HG02885 (cell line): ENCODE measurements around the gene KRTAP4-8.
"Not testable (repeated sequence)": the region's sequence is repeated elsewhere in the genome, so short reads cannot be mapped to it uniquely, and the experiment has no call there.

Experiments
- ATAC-seq: cut with Tn5 transposase; IDR thresholded peaks from one replicate; pipeline ENCODE4 v1.9.1; 2021; ENCODE audit warnings: mild to moderate bottlenecking; ENCODE audit not compliant: unreplicated experiment, poor library complexity

The KRTAP4-8 gene

DNA sequence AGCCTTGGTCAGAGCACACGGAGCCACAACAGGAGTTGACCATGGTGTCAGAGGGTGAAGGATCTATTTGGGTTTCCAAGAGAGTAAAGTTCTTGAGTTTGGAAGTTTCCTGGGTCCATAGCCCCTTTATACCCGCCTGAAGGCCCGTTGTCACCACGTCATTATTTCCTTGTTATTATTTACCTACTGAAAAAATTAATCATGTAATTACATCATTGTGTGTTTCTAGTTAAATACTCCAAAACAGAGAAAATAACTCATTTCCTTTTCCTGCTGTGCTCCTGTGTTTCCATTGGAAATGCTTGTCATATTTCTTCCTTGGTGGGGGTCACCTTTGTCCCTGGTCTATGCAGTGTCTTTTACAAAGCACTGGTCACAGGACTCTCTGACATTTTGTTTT lies at the start of gene KRTAP4-8:
Gene KRTAP4-8 (minus strand): TSS at position 101 of the 400 bp plus-strand sequence. CDS start 58 bp downstream, at position 43.
- no peak for ATAC-seq

DNA sequence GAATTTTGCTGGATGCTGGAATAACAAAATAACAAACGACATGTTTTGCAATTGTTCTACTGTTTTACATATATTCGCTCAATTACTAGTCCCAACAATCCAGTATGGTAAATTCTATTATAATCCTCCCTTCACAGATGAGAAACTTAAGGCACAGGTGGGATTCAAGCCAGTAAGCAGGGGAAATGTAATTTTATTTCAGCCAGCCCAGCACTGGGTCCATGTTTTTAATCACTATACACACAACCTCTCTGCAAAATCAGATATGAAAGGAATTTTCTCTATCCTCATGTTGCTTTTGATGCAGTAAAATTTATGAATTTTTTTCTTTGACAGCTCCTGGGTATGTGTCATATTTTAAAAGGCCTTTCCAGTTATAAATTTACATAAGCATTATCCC lies 47.3 kb upstream of the KRTAP4-8 start:
- ATAC-seq: no peak

DNA sequence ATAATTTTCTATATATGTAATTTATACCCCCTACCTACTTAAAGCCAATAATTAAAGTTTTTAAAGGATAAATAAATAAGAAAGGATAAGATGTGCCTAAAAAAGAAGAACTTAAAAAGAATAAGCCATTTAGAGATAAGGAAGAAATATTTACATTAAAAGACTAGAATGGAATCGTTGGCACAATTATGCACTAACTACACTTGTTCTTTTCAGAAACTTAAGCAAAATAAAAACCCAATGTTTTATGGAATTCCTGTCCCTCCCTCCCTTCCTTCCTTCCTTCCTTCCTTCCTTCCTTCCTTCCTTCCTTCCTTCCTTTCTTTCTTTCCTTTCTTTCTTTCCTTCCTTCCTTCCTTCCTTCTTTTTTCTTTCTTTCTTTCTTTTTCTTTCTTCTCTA lies 46.9 kb upstream of the KRTAP4-8 start:
- no peak for ATAC-seq

DNA sequence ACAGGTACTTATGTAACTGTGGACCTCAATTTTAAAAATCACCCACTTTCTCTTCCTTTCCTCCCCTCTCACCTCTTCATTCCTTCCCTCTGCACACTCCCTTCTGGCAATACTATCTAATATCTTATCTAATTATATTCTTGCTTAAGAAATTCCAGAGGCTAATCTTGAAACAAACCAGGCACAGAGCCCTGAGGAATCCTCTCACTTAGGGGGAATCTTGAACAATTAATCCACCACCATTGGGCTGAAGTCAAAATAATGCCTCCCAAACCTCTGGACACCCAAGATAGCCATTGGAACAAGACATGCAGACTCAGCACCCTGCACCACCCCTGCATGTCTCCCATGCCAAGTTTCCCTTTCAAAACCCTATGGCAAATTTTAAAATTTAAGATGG lies 43.4 kb upstream of the KRTAP4-8 start:
- ATAC-seq: no peak

DNA sequence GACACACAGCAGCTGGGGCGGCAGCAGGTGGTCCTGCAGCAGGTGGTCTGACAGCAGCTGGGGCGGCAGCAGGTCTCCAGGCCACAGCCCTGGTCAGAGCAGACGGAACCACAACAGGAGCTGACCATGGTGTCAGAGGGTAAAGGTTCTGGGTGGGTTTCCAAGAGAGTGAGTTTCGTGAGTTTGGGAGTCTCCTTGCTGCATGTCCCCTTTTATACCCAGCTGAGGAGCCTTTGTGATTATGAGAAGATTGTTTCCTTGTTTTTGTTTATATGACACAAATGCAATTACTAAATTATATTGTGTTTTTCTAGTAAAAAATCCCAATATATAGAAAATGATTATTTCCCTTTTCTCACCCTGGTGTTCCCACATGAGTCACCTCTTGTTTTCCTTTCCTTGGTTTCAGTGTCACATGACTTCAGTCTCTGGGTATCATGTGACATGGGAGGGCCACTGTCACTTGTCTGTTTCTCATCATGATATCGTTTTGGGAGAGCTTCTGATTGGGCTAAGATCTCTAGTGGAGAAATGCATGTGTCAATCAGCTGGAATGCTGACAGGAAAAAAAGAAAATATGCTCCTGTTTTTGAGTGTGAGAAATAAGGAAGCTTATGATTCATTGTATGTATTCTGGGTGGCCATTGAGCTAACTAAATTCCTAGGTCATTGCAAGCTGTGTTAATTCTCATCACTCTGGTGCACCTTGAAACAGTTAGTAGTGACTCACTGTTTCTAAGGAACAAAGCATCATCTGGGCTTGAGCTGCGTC lies 42.6 kb upstream of the KRTAP4-8 start, which contains the start of gene KRTAP4-6:
Gene KRTAP4-6 (minus strand): TSS at position 185 of the 772 bp plus-strand sequence. CDS start 57 bp downstream, at position 128.
- no peak for ATAC-seq

DNA sequence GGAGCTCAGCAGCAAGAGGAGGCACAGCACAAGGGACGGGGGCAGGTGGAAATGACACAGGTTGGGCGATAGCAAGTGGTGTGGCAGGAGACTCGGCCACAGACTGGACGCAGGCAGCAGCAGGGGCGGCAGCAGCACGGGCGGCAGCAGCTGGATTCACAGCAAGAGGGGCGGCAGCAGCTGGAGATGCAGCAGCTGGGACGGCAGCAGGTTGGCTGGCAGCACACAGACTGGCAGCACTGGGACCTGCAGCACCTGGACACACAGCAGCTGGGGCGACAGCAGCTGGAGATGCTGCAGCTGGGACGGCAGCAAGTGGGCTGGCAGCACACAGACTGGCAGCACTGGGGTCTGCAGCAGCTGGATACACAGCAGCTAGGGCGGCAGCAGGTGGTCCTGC lies 41.9 kb upstream of the KRTAP4-8 start:
- ATAC-seq: not testable (repeated sequence)

DNA sequence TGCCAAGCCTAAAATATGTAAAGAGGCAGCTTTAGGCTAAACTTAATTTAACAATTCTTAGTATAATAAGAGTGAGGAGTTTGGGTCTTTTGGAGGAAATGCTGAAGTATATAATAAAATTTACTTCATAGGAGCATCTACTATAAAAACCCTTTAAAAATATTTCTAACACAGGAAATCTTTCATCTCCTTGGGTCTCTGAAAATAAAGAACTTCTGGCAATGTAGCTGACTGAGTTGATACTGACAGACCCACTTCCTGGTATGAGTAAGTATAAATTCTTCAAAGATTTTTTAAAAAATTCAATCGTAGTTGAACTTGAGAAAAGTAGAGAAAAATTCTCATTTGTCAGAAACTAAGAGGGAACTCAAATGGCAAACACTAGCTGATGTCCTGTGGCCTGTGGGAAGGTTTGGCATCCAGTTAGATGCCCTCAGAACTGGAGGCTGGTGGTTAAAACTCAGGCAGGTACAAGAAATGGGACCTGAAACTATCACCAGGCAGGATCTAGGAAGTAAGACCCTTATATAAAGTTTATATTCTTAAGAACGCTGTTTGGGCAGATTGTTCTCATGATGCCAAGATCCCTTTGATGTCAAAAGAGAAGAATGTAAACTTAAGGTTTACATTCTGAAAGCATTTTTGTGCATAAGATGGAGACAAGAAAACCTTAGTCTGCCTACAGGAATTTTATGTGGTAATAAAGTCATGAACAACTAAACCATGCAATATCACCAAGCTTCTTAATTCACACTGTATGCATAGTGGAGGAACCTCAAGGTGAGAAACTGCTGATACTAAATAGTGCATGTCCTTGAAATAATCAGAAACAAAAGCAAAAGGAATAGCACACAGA lies 36.2 kb upstream of the KRTAP4-8 start:
- no peak for ATAC-seq

DNA sequence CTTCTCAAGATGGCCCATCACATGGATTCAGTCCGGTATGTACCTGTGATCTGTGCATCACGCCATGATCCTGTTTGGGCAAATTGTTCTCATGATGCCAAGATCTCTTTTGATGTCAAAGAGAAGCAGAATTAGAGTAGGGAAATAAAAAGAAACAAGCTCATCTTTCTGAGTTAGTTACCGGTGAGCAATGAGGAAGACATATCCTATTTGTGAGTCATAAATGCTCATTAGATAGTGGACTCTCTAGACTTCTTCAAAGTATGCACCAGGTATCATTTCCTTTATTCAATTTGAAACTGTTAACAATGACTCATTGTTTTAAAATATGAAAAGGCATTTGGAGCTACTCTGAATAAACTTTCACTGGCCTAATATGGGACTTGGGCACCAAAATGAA lies 34.0 kb upstream of the KRTAP4-8 start:
- ATAC-seq: no peak

DNA sequence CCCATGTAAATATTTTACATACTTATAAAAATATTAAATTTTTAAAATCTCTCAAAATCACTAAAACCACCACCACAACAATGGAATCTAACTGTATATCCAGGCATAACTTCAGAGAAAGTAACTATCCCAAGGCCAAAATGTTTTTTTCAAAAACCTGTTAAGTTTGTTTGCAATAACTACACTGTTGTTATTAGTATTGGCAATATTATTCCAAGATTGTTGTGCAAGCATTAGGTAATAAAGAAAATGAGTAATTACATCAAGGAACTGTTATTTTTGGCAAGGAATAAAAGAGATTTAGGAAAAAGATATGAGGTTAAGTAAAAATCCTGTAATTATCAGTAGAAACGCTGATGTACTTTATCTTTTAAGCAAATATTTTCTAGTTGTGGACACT lies 29.4 kb upstream of the KRTAP4-8 start:
- no peak for ATAC-seq

DNA sequence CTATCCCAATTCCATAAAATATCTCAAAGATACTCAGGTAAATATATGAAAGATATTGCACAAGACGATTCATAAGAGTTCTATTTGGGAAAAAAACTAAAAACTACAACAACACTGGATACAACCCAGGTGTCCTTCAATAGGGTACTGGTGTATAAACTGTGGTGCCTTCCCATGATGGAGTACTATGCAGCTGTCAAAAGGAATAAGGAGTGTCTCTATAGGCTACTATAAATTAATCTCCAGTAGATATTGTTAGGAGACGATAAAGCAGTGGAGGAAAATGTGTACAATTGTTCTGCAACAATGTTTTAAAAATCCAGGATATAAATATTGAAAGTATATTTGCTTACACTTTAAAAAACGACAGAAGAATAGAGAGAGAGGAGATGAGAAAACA lies 28.5 kb upstream of the KRTAP4-8 start:
- ATAC-seq: no peak

DNA sequence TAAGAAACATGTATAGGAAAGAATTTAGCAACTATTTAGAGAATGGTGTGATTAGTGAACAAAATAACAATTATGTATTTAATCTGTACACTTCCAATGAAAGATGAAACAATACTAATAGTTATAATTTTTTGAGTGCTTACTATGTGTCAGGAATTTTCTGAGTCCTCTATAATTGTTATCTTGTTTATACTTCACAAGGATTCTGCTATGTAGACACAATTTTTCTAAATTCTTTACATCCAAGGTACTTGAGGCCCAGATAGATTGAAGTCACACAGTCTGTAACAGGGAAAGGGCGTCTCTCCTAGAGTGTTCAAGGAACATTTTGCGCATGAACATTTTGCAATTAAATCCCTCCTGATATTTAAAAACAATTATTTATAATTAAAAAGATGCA lies 27.1 kb upstream of the KRTAP4-8 start:
- no peak for ATAC-seq

DNA sequence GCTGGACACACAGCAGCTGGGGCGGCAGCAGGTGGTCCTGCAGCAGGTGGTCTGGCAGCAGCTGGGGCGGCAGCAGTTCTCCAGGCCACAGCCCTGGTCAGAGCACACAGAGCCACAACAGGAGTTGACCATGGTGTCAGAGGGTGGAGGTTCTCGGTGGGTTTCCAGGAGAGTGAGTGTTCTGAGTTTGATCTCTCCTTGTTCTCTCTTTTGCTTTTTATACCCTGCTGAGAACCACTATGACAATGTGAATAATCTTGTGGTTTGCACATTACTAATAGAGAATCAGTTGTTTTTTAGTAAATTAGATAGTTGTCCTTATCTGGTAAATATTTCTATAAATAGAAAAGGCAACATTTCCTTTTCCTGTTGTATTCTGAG lies 26.0 kb upstream of the KRTAP4-8 start, which contains the start of gene KRTAP4-12:
Gene KRTAP4-12 (minus strand): TSS at position 192 of the 381 bp plus-strand sequence. CDS start 60 bp downstream, at position 132.
- not testable (repeated sequence) for ATAC-seq

- ATAC-seq: not testable (repeated sequence)
These were observed 25.5 kb upstream of the KRTAP4-8 start for GRCh38 chr17:41123292-41123990.

DNA sequence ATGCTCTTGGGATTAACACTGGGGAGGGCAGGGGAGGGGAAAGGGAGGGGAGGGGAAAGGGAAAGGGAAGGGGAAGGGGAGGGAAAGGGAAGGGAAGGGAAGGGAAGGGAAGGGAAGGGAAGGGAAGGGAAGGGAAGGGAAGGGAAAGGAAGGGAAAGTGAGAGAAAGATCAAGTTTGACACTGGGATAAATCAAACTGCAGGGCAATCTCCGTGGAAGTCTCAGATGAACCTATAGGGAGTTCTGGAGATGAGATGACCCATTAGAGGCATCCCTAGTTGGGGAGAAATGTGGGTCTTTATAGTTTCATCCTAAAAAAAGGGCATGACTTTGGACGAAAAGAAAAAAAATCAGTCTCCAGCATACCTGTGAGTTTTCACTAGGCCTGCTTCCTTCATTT lies 23.8 kb upstream of the KRTAP4-8 start:
- no peak for ATAC-seq

GRCh38 chr17:41119696-41120690 lies 22.1 kb upstream of the KRTAP4-8 start:
- ATAC-seq: not testable (repeated sequence)

DNA sequence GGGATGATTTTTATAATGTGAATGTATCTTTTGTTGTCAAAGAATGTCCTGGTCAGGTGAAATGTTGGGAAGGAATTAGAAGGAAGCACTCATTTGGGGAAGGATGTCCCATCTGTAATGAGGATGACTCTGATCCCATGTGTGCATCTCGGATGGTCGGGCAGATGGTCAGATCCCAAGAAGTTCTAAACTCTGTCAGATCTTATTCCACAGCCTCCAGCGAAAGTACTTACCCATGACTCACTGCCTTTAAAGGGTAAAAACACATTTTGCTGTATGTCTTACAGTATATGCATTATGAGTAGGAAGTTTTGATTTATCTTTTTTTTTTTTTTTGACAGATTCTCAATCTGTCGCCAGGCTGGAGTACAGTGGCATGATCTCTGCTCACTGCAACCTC lies 20.8 kb upstream of the KRTAP4-8 start:
- no peak for ATAC-seq

DNA sequence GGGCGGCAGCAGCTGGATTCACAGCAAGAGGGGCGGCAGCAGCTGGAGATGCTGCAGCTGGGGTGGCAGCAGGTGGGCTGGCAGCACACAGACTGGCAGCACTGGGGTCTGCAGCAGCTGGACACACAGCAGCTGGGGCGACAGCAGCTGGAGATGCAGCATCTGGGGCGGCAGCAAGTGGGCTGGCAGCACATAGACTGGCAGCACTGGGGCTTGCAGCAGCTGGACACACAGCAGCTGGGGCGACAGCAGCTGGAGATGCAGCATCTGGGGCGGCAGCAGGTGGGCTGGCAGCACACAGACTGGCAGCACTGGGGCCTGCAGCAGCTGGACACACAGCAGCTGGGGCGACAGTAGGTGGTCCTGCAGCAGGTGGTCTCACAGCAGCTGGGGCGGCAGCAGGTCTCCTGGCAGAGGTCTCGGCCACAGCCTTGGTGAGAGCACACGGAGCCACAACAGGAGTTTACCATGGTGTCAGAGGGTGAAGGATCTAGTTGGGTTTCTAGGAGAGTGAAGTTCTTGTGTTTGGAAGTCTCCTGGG lies 20.0 kb upstream of the KRTAP4-8 start, which contains the start of gene KRTAP4-11:
Gene KRTAP4-11 (minus strand): TSS at position 528 of the 541 bp plus-strand sequence. CDS start 58 bp downstream, at position 470.
- not testable (repeated sequence) for ATAC-seq

GRCh38 chr17:41116297-41116696 lies 18.4 kb upstream of the KRTAP4-8 start:
- ATAC-seq: no peak
